IPS-20b (cell line): ENCODE data around the gene EPHA4.

Source experiments
- H3K27ac ChIP-seq: one replicate; pipeline ENCODE4 v1.5.1; 2013; ENCODE audit warnings: low read length
- H3K27me3 ChIP-seq: 2 replicates; pipeline ENCODE4 v1.6.1; 2013; ENCODE audit warnings: mild to moderate bottlenecking, low read length, inconsistent platforms; ENCODE audit not compliant: insufficient read depth
- H3K36me3 ChIP-seq: 2 replicates; pipeline ENCODE4 v1.6.1; 2013; ENCODE audit warnings: low read depth, mild to moderate bottlenecking, inconsistent platforms, low read length, moderate library complexity; ENCODE audit not compliant: insufficient read depth
- H3K4me1 ChIP-seq: 2 replicates; pipeline ENCODE4 v1.6.1; 2013; ENCODE audit warnings: mild to moderate bottlenecking, control low read depth, inconsistent platforms, low read length, moderate library complexity; ENCODE audit not compliant: insufficient read depth
- H3K4me3 ChIP-seq: 2 replicates; pipeline ENCODE4 v1.5.1; 2013; ENCODE audit warnings: mild to moderate bottlenecking, low read length, inconsistent platforms
- H3K9ac ChIP-seq: 2 replicates; pipeline ENCODE4 v1.6.1; 2013; ENCODE audit warnings: low read depth, mild to moderate bottlenecking, inconsistent platforms, low read length, moderate library complexity
- H3K9me3 ChIP-seq: 2 replicates; pipeline ENCODE4 v1.6.1; 2013; ENCODE audit warnings: mild to moderate bottlenecking, low read depth, low read length, inconsistent platforms; ENCODE audit not compliant: insufficient read depth

Gene EPHA4

DNA sequence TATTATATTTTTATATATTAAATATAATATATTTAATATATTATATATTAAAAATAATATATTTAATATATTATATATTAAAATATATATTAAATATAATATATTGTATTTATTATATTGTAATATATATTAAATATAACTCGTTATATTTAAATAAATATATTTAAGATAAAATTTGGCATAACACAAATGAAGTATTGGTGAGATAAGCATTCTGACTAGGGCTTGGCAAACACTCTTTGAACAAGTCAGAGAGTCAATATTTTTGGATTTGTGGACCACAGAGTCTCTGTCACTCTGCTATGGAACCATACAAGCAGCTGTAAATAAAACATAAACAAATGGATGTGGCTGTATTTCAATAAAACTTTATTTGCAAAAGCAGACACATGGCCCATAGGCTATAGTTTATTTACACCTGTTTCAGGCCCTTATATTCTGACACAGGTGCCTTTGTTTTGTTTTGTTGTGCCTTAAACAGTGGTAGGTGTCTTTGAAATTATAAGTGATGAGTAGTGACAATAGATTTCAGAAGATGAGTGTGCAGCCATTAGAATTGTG, 190.1 kb downstream of the EPHA4 start:
- H3K9ac ChIP-seq = no peak overlapping the region
- no peak overlapping the region for H3K27ac ChIP-seq
- H3K36me3 ChIP-seq = no peaks in the 10 kb centered on the region
- H3K4me3 ChIP-seq = no peak overlapping the region
- H3K9me3 ChIP-seq = no peaks in the 10 kb centered on the region
- H3K27me3 ChIP-seq = no peaks in the 10 kb centered on the region
- no peaks in the 10 kb centered on the region; the same call in 1 of the 2 replicates for H3K4me1 ChIP-seq

DNA sequence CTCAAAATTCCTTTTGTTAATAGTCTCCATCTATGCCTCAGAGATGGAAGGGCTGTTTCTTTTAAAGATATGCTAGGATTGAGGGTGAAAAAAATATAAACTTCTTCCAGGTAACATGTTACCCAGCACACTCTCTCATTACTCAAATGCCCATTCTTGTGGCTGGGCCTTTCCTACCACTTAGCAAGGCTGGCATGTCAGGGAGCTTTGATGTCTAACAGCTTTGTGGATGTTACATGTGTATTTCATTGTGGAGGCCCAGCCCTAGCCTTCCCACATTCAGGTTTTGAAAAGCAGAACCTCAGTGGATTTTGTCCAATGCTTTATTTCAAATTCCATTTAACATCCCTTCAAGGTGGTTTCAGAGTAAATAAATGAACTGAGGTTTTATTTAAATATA, 191.4 kb downstream of the EPHA4 start:
- Histone ChIP-seq H3K4me3 (no peak overlapping the region), H3K27me3 (no peaks in the 10 kb centered on the region), H3K4me1 (no peaks in the 10 kb centered on the region; the same call in 1 of the 2 replicates), H3K9ac (no peak overlapping the region), H3K27ac (no peak overlapping the region), H3K9me3 (no peaks in the 10 kb centered on the region), H3K36me3 (no peaks in the 10 kb centered on the region)

DNA sequence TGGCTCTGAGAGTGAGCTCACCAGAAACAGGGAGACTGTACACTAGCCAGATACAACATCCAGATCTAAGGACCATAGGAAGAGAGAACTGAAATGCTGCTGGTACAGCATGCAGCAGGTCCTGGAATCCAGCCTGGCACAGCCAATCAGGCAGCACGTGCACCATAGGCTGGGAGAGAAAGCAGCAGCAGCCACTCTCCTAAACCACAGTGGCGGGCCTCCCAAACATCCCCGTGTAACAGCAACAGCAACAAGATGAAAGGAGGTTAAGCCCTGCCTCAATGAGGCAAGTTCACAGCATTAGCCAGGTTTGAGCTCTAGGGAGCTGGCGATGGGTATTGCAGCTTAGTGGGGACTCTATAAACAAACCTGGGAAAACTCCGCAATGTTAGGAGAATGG, 192.0 kb downstream of the EPHA4 start:
- H3K4me1 ChIP-seq = no peaks in the 10 kb centered on the region; the same call in 1 of the 2 replicates
- H3K36me3 ChIP-seq = no peaks in the 10 kb centered on the region
- no peaks in the 10 kb centered on the region for H3K27me3 ChIP-seq
- H3K9me3 ChIP-seq = no peaks in the 10 kb centered on the region
- H3K27ac ChIP-seq = no peak overlapping the region
- no peak overlapping the region for H3K4me3 ChIP-seq
- H3K9ac ChIP-seq = no peak overlapping the region

GRCh38 chr2:221377597-221377996, 194.5 kb downstream of the EPHA4 start:
- no peak overlapping the region for H3K9ac ChIP-seq
- no peak overlapping the region for H3K27ac ChIP-seq
- no peaks in the 10 kb centered on the region for H3K9me3 ChIP-seq
- no peaks in the 10 kb centered on the region for H3K27me3 ChIP-seq
- no peaks in the 10 kb centered on the region for H3K36me3 ChIP-seq
- H3K4me1 ChIP-seq = peaks cover 5% of the 10 kb centered on the region; the same call in 1 of the 2 replicates
- no peak overlapping the region for H3K4me3 ChIP-seq

GRCh38 chr2:221377066-221377465, 195.0 kb downstream of the EPHA4 start:
- no peak overlapping the region for H3K9ac ChIP-seq
- H3K27me3 ChIP-seq = no peaks in the 10 kb centered on the region
- no peak overlapping the region for H3K4me3 ChIP-seq
- H3K27ac ChIP-seq = no peak overlapping the region
- no peaks in the 10 kb centered on the region for H3K36me3 ChIP-seq
- H3K4me1 ChIP-seq = peaks cover 5% of the 10 kb centered on the region; the same call in 1 of the 2 replicates
- H3K9me3 ChIP-seq = no peaks in the 10 kb centered on the region

GRCh38 chr2:221374234-221374633, 197.9 kb downstream of the EPHA4 start:
- Histone ChIP-seq H3K4me1 (peaks cover 5% of the 10 kb centered on the region; the same call in 1 of the 2 replicates), H3K27me3 (no peaks in the 10 kb centered on the region), H3K27ac (no peak overlapping the region), H3K36me3 (no peaks in the 10 kb centered on the region), H3K9me3 (no peaks in the 10 kb centered on the region), H3K4me3 (no peak overlapping the region), H3K9ac (no peak overlapping the region)

DNA sequence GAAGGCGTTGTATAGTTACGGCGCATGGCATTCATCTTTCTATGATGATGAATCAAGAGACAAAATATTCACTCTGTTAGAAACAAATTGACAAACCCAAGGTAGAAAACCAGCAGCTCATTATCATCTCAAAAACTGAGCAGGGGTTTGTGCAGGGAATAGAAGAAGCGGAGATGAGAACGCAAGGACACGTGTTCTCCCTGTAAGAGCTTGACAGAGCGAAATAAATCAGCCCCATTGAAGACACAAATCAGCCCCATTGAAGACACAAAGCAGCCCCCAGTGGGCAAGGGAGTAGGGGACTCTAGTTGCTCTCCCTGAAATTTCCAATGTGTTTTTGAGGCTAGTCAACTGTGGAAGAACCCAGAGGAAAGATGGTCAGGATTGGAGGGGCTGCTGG, 199.2 kb downstream of the EPHA4 start:
- Histone ChIP-seq H3K9me3 (no peaks in the 10 kb centered on the region), H3K36me3 (no peaks in the 10 kb centered on the region), H3K4me1 (peaks cover 5% of the 10 kb centered on the region; the same call in 1 of the 2 replicates), H3K4me3 (peak overlapping the region; percentile 37; the same call in 1 of the 2 replicates), H3K9ac (no peak overlapping the region), H3K27me3 (no peaks in the 10 kb centered on the region), H3K27ac (no peak overlapping the region)

DNA sequence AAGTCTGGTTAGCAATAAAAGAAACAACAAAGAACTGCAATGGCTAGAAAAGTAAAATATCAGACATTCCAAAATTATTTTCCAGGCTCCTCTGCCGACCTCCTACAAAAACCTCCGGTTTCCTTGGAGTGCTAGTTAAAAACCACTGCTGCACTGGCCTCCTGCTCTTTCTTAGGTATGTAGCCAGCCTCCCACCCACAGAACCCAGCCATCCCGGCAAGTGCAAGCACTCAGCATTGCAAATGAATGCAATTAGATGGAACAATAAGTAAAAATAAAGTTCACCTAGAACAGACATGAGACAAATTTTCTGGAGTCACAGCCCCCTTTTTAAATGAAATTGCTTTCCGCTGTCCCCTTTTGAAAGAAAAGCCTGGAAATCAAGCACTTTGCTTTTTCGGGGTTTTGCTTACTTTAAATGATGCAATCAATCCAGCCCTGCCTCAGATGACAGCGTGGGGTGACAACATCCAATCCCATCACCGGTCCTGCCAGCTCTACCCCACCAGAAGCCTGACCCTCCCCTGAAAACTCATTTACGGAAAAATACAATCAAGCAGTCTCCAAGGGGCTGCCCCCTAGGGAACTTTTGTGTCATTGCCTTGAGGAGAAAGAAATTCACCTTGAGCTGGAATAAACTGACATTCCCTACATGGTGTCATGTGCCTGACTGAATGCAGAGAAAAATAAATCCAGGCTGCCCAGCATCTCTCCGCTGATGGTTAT, 199.8 kb downstream of the EPHA4 start:
- Histone ChIP-seq H3K4me1 (peaks cover 5% of the 10 kb centered on the region; the same call in 1 of the 2 replicates), H3K27me3 (no peaks in the 10 kb centered on the region), H3K4me3 (peak overlapping the region; percentile 37; the same call in 1 of the 2 replicates), H3K9ac (peak overlapping the region; percentile 24; the same call in 1 of the 2 replicates), H3K36me3 (no peaks in the 10 kb centered on the region), H3K27ac (no peak overlapping the region), H3K9me3 (no peaks in the 10 kb centered on the region)

- Histone ChIP-seq H3K9me3 (no peaks in the 10 kb centered on the region), H3K9ac (no peak overlapping the region), H3K4me1 (peaks cover 5% of the 10 kb centered on the region; the same call in 1 of the 2 replicates), H3K27me3 (no peaks in the 10 kb centered on the region), H3K27ac (no peak overlapping the region), H3K4me3 (no peak overlapping the region), H3K36me3 (no peaks in the 10 kb centered on the region)
Measured at GRCh38 chr2:221371347-221371746, 200.8 kb downstream of the EPHA4 start.

DNA sequence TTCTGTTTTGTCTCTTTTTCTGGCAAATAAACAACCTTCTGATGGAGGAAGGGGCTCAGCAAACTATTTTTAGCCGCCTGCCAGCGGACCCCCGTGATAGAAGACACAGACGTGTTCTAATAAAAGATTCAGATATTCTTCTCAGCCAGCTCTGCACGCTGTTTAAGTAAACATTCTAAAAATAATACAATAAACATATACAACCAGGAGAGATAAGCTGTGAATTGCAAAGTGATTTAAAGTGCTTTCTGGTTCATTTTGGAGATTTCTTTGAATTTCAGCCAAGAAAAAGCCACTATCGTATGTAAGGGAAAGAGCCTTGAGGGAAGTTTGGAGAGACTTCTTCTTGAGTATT, 201.3 kb downstream of the EPHA4 start:
- H3K36me3 ChIP-seq = no peaks in the 10 kb centered on the region
- H3K27ac ChIP-seq = no peak overlapping the region
- peaks cover 5% of the 10 kb centered on the region; the same call in 1 of the 2 replicates for H3K4me1 ChIP-seq
- no peak overlapping the region for H3K9ac ChIP-seq
- H3K9me3 ChIP-seq = no peaks in the 10 kb centered on the region
- no peak overlapping the region for H3K4me3 ChIP-seq
- no peaks in the 10 kb centered on the region for H3K27me3 ChIP-seq

- Histone ChIP-seq H3K4me1 (peaks cover 5% of the 10 kb centered on the region; the same call in 1 of the 2 replicates), H3K9ac (no peak overlapping the region), H3K4me3 (no peak overlapping the region), H3K27me3 (no peaks in the 10 kb centered on the region), H3K36me3 (no peaks in the 10 kb centered on the region), H3K9me3 (no peaks in the 10 kb centered on the region), H3K27ac (no peak overlapping the region)
Measured at GRCh38 chr2:221370076-221370856, 201.8 kb downstream of the EPHA4 start.
